ENCODE results near the gene SLC36A3.

Gene SLC36A3

DNA sequence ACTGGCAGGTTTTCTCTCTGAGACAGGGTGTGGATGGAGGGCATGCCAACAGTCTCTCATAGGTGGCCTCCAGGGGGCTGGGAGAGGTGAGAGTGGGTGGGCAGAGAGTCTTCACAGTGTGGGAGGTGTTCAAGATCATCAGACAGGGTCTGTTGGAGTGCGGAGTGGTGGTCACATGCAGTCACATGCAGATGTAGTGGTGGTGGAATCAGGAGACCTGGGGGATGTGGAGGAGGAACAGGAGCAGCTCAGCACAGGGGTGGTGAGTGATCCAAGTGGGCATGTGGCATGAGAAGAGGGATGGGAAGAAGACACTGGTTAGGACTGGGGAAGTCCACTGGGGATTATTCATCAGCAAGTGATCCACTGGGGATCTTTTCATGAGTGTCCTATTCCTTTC, 44.8 kb downstream of the SLC36A3 start:
- no peak overlapping the region for H3K9ac ChIP-seq (ENCODE audit: low read depth, low read length, poor library complexity, severe bottlenecking)
- H3K79me2 ChIP-seq (ENCODE audit: insufficient read depth, low read length) = no peaks in the 10 kb centered on the region
- no peak overlapping the region for H3K4me3 ChIP-seq (ENCODE audit: low read length, poor library complexity, severe bottlenecking)
- H3K9me2 ChIP-seq (replicated peaks; ENCODE audit: low read depth, low read length) = no peaks in the 10 kb centered on the region
- H3K4me1 ChIP-seq (ENCODE audit: insufficient read depth, low read length, poor library complexity, severe bottlenecking) = peaks cover 10% of the 10 kb centered on the region
- no peaks in the 10 kb centered on the region for H3F3A ChIP-seq (ENCODE audit: low read depth)
- TF ChIP-seq, protein P1, sequence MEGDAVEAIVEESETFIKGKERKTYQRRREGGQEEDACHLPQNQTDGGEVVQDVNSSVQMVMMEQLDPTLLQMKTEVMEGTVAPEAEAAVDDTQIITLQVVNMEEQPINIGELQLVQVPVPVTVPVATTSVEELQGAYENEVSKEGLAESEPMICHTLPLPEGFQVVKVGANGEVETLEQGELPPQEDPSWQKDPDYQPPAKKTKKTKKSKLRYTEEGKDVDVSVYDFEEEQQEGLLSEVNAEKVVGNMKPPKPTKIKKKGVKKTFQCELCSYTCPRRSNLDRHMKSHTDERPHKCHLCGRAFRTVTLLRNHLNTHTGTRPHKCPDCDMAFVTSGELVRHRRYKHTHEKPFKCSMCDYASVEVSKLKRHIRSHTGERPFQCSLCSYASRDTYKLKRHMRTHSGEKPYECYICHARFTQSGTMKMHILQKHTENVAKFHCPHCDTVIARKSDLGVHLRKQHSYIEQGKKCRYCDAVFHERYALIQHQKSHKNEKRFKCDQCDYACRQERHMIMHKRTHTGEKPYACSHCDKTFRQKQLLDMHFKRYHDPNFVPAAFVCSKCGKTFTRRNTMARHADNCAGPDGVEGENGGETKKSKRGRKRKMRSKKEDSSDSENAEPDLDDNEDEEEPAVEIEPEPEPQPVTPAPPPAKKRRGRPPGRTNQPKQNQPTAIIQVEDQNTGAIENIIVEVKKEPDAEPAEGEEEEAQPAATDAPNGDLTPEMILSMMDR (conservative IDR thresholded peaks at IDR 0.05; ENCODE audit: low read length) = no peak
- no peak for TF ChIP-seq EZH2phosphoT487 (IDR thresholded peaks at IDR 0.05; ENCODE audit: borderline replicate concordance)
- no peak overlapping the region for H3K4me2 ChIP-seq (ENCODE audit: low read depth, low read length, poor library complexity, severe bottlenecking)
- no peaks in the 10 kb centered on the region for H3K9me3 ChIP-seq (ENCODE audit: insufficient read depth, low read depth, low read length)
- H2AFZ ChIP-seq (ENCODE audit: low read length) = no peak overlapping the region
- no peaks in the 10 kb centered on the region; the same call in 1 of the 2 replicates for H3K36me3 ChIP-seq (ENCODE audit: insufficient read depth, low read length)
- H3K27me3 ChIP-seq (ENCODE audit: insufficient read depth, low read length, poor library complexity, severe bottlenecking) = no peaks in the 10 kb centered on the region
- no peaks in the 10 kb centered on the region for H4K20me1 ChIP-seq (ENCODE audit: insufficient read depth, low read length, poor library complexity, severe bottlenecking)

DNA sequence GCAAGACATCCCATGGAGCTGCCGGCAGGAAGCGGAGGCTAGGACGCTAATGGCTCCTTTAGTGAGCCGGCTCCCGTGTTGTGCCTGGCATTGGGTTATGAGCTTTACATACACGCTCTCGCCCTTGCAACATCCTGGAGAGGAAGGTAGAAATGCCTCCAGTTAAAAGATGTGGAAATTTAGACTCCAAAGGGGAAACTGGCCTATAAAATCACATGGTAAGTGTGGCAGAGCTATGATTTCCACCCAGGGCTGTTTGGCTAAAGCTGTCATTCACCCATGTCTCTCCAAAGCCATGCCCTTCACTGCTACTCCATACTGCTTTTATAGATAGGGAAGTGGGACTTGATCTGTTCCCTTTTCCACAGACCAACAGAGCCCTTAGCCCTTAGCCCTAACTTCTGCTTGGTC, 45.4 kb downstream of the SLC36A3 start:
- Histone ChIP-seq H3K4me1 (ENCODE audit: insufficient read depth, low read length, poor library complexity, severe bottlenecking) (peaks cover 16% of the 10 kb centered on the region), H3K9me2 (replicated peaks; ENCODE audit: low read depth, low read length) (no peaks in the 10 kb centered on the region), H4K20me1 (ENCODE audit: insufficient read depth, low read length, poor library complexity, severe bottlenecking) (no peaks in the 10 kb centered on the region), H3K36me3 (ENCODE audit: insufficient read depth, low read length) (no peaks in the 10 kb centered on the region; the same call in 1 of the 2 replicates), H3K27me3 (ENCODE audit: insufficient read depth, low read length, poor library complexity, severe bottlenecking) (no peaks in the 10 kb centered on the region), H2AFZ (ENCODE audit: low read length) (no peak overlapping the region), H3K9me3 (ENCODE audit: insufficient read depth, low read depth, low read length) (no peaks in the 10 kb centered on the region), H3K9ac (ENCODE audit: low read depth, low read length, poor library complexity, severe bottlenecking) (no peak overlapping the region), H3F3A (ENCODE audit: low read depth) (no peaks in the 10 kb centered on the region), H3K79me2 (ENCODE audit: insufficient read depth, low read length) (no peaks in the 10 kb centered on the region), H3K4me2 (ENCODE audit: low read depth, low read length, poor library complexity, severe bottlenecking) (no peak overlapping the region), H3K4me3 (ENCODE audit: low read length, poor library complexity, severe bottlenecking) (no peak overlapping the region)
- no peak for TF ChIP-seq EZH2phosphoT487 (IDR thresholded peaks at IDR 0.05; ENCODE audit: borderline replicate concordance)
- TF ChIP-seq, protein P1 (conservative IDR thresholded peaks at IDR 0.05; ENCODE audit: low read length) = no peak

DNA sequence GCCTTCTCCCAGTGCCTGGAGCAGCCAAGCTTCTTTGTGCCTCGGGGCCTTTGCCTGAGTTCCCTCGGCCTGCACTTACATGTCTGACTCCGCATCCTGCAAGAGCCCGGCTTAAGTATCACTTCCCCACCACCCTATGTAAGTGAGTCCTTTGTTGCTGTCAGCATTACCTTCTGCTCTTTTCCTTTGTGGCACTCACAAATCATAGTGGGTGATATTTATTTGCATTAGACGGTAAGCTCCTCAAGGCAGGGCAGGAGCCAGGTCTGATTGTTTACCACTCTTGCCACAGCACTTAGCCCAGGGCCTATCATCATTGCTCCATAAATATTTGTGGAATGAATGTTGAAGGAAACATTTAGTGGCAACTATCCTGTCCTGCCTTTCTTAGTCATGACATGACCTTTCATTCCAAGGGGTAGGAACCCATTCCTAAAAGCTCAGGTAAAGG, 45.8 kb downstream of the SLC36A3 start:
- TF ChIP-seq, protein P1 (conservative IDR thresholded peaks at IDR 0.05; ENCODE audit: low read length) = no peak
- no peak for TF ChIP-seq EZH2phosphoT487 (IDR thresholded peaks at IDR 0.05; ENCODE audit: borderline replicate concordance)
- Histone ChIP-seq H4K20me1 (ENCODE audit: insufficient read depth, low read length, poor library complexity, severe bottlenecking) (no peaks in the 10 kb centered on the region), H3K9me2 (replicated peaks; ENCODE audit: low read depth, low read length) (no peaks in the 10 kb centered on the region), H3K4me2 (ENCODE audit: low read depth, low read length, poor library complexity, severe bottlenecking) (no peak overlapping the region), H3K4me3 (ENCODE audit: low read length, poor library complexity, severe bottlenecking) (no peak overlapping the region), H3K9ac (ENCODE audit: low read depth, low read length, poor library complexity, severe bottlenecking) (no peak overlapping the region), H3F3A (ENCODE audit: low read depth) (no peaks in the 10 kb centered on the region), H3K27me3 (ENCODE audit: insufficient read depth, low read length, poor library complexity, severe bottlenecking) (no peaks in the 10 kb centered on the region), H3K79me2 (ENCODE audit: insufficient read depth, low read length) (no peaks in the 10 kb centered on the region), H2AFZ (ENCODE audit: low read length) (no peak overlapping the region), H3K36me3 (ENCODE audit: insufficient read depth, low read length) (no peaks in the 10 kb centered on the region; the same call in 1 of the 2 replicates), H3K4me1 (ENCODE audit: insufficient read depth, low read length, poor library complexity, severe bottlenecking) (peaks cover 18% of the 10 kb centered on the region), H3K9me3 (ENCODE audit: insufficient read depth, low read depth, low read length) (no peaks in the 10 kb centered on the region)
